Ovary (tissue), 3 donors: ENCODE results near the gene ATP6V1B1.

ENCODE experiments used
- CTCF ChIP-seq, 3 donors: fragments of 450-650 bp in 2 of 3; fragments of 200-600 bp in 1 of 3; IDR thresholded peaks; one replicate each; pipeline versions ENCODE4 v1.5.1 to v1.8.0; 2016 to 2022; ENCODE audit warnings: antibody characterized with exemption in 3 of 3, mild to moderate bottlenecking in 1 of 3
- EP300 ChIP-seq: sonication (generic); formaldehyde crosslinking; IDR thresholded peaks from one replicate; pipeline ENCODE4 v1.6.1; 2017; ENCODE audit warnings: antibody characterized with exemption
- donor health status: DM: no; HTN: no; CAD: no.

- no peak for TF ChIP-seq CTCF (IDR thresholded peaks at IDR 0.05)
- no peak for TF ChIP-seq EP300
Measured at GRCh38 chr2:70988726-70989648, 53.3 kb downstream of the ATP6V1B1 start.
